Measurements from ENCODE around the gene ACSF3. TPM values are rescaled to one million over a fixed set of nuclear protein-coding genes. Genes with fewer than 3 reads are reported as not detected.
A peak's percentile ranks its signal among the peaks of the same experiment; 100 is the strongest.

ACSF3 gene
- total RNA-seq, 3 donors from 2014 or later: 44.7 to 77.8 (median 49.6) TPM

GRCh38 chr16:89114159-89114981, 20.7 kb downstream of the ACSF3 start:
- peaks cover 5% of the 10 kb centered on the region for H3K36me3 ChIP-seq (ENCODE audit: low read depth)
- ATAC-seq (no peak), DNase-seq (peak in 2 of 3 donors; percentile 34 to 62)
- no peak for TF ChIP-seq CTCF (IDR thresholded peaks at IDR 0.05)
- intact Hi-C loops (cut with DNase I, micrococcal nuclease): no loop called here
- H3K4me3 ChIP-seq: no peak overlapping the region
- peaks cover 5% of the 10 kb centered on the region for H3K4me1 ChIP-seq (ENCODE audit: low read depth)
- no peaks in the 10 kb centered on the region for H3K9me3 ChIP-seq

GRCh38 chr16:89115216-89115861, 21.7 kb downstream of the ACSF3 start:
- peaks cover 5% of the 10 kb centered on the region for H3K4me1 ChIP-seq (ENCODE audit: low read depth)
- ATAC-seq: peak; percentile 86
- peak; percentile 75 to 94 (median 78) for DNase-seq
- H3K4me3 ChIP-seq: no peak overlapping the region
- intact Hi-C loops (cut with DNase I, micrococcal nuclease): no loop called here
- TF ChIP-seq CTCF (IDR thresholded peaks at IDR 0.05): no peak
- H3K36me3 ChIP-seq (ENCODE audit: low read depth): peaks cover 5% of the 10 kb centered on the region
- no peaks in the 10 kb centered on the region for H3K9me3 ChIP-seq

- ATAC-seq (no peak), DNase-seq (peak in 2 of 3 donors; percentile 23 to 53)
- H3K36me3 ChIP-seq (ENCODE audit: low read depth): peaks cover 5% of the 10 kb centered on the region
- no peaks in the 10 kb centered on the region for H3K9me3 ChIP-seq
- TF ChIP-seq CTCF (IDR thresholded peaks at IDR 0.05): no peak
- intact Hi-C loops (cut with DNase I, micrococcal nuclease): no loop called here
- H3K4me1 ChIP-seq (ENCODE audit: low read depth): peaks cover 5% of the 10 kb centered on the region
- H3K4me3 ChIP-seq: no peak overlapping the region
Measured at GRCh38 chr16:89116341-89117226, 22.9 kb downstream of the ACSF3 start.

- no peaks in the 10 kb centered on the region for H3K36me3 ChIP-seq (ENCODE audit: low read depth)
- no peaks in the 10 kb centered on the region for H3K9me3 ChIP-seq
- DNase-seq (peak in 2 of 3 donors; percentile 17 to 43), ATAC-seq (no peak)
- H3K4me1 ChIP-seq (ENCODE audit: low read depth): peaks cover 9% of the 10 kb centered on the region
- no peak overlapping the region for H3K4me3 ChIP-seq
- intact Hi-C loops (cut with DNase I, micrococcal nuclease): no loop called here
- no peak for TF ChIP-seq CTCF (IDR thresholded peaks at IDR 0.05)
Measured at GRCh38 chr16:89117227-89117974, 23.7 kb downstream of the ACSF3 start.

GRCh38 chr16:89117975-89118289, 24.3 kb downstream of the ACSF3 start:
- DNase-seq (no peak), ATAC-seq (no peak)
- intact Hi-C loops (cut with DNase I, micrococcal nuclease): no loop called here
- no peak overlapping the region for H3K4me3 ChIP-seq
- TF ChIP-seq CTCF (IDR thresholded peaks at IDR 0.05): no peak
- H3K4me1 ChIP-seq (ENCODE audit: low read depth): peaks cover 15% of the 10 kb centered on the region
- no peaks in the 10 kb centered on the region for H3K36me3 ChIP-seq (ENCODE audit: low read depth)
- no peaks in the 10 kb centered on the region for H3K9me3 ChIP-seq
